ENCODE results near the gene ZNRF2.
A peak's percentile ranks its signal among the peaks of the same experiment; 100 is the strongest.

ZNRF2 gene

GRCh38 chr7:30284298-30285066 is at the start of gene ZNRF2:
Gene ZNRF2 (plus strand): TSS chr7:30284597. CDS start chr7:30285358, 761 bp downstream.
- peak within 1 kb of the TSS; percentile 61 for H2AFZ ChIP-seq (ENCODE audit: low read depth, low read length, severe bottlenecking)
- TF ChIP-seq CTCF (IDR thresholded peaks at IDR 0.05; ENCODE audit: insufficient read depth, low read length, poor library complexity, severe bottlenecking) (peak; percentile 56), EZH2phosphoT487 (conservative IDR thresholded peaks at IDR 0.05; ENCODE audit: low read length) (no peak)

GRCh38 chr7:30237271-30237695 is 47.1 kb upstream of the ZNRF2 start:
- Histone ChIP-seq H3F3A (ENCODE audit: insufficient read depth) (peaks cover 43% of the 10 kb centered on the region), H3K4me2 (ENCODE audit: low read depth, low read length, poor library complexity, severe bottlenecking) (peak overlapping the region; percentile 81), H2AFZ (ENCODE audit: low read depth, low read length, severe bottlenecking) (peak overlapping the region; percentile 29), H3K36me3 (ENCODE audit: low read length) (no peaks in the 10 kb centered on the region), H3K79me2 (ENCODE audit: insufficient read depth, low read length) (no peaks in the 10 kb centered on the region), H3K4me3 (ENCODE audit: insufficient read depth, low read length, poor library complexity, severe bottlenecking) (peak overlapping the region; percentile 7), H3K9ac (ENCODE audit: low read length) (peak overlapping the region; percentile 58), H4K20me1 (ENCODE audit: low read depth, low read length) (no peaks in the 10 kb centered on the region), H3K27me3 (ENCODE audit: low read length) (no peaks in the 10 kb centered on the region), H3K9me3 (ENCODE audit: insufficient read depth, low read length) (no peaks in the 10 kb centered on the region), H3K9me2 (replicated peaks; ENCODE audit: insufficient read depth, low read length) (no peaks in the 10 kb centered on the region), H3K27ac (ENCODE audit: low read depth, low read length) (peak overlapping the region; percentile 97)
- TF ChIP-seq EZH2phosphoT487 (conservative IDR thresholded peaks at IDR 0.05; ENCODE audit: low read length), result no peak
- no peak for TF ChIP-seq CTCF (IDR thresholded peaks at IDR 0.05; ENCODE audit: insufficient read depth, low read length, poor library complexity, severe bottlenecking)

More at GRCh38 chr7:30284298-30285066, at the start of gene ZNRF2:
- peaks cover 37% of the 10 kb centered on the region for H3K79me2 ChIP-seq (ENCODE audit: insufficient read depth, low read length)
- peak within 1 kb of the TSS; percentile 74 for H3K4me2 ChIP-seq (ENCODE audit: low read depth, low read length, poor library complexity, severe bottlenecking)
- peaks cover 9% of the 10 kb centered on the region for H3K36me3 ChIP-seq (ENCODE audit: low read length)
- H3K4me3 ChIP-seq (ENCODE audit: insufficient read depth, low read length, poor library complexity, severe bottlenecking), result peak within 1 kb of the TSS; percentile 74
- no peaks in the 10 kb centered on the region for H3K9me3 ChIP-seq (ENCODE audit: insufficient read depth, low read length)
- H3K9me2 ChIP-seq (replicated peaks; ENCODE audit: insufficient read depth, low read length), result no peaks in the 10 kb centered on the region
- H3K27me3 ChIP-seq (ENCODE audit: low read length), result no peaks in the 10 kb centered on the region
- H3K27ac ChIP-seq (ENCODE audit: low read depth, low read length), result peak within 1 kb of the TSS; percentile 86
- peaks cover 33% of the 10 kb centered on the region for H3F3A ChIP-seq (ENCODE audit: insufficient read depth)
- peaks cover 29% of the 10 kb centered on the region for H4K20me1 ChIP-seq (ENCODE audit: low read depth, low read length)
- peak within 1 kb of the TSS; percentile 78 for H3K9ac ChIP-seq (ENCODE audit: low read length)

- Histone ChIP-seq H3K27me3 (ENCODE audit: low read length) (no peaks in the 10 kb centered on the region), H3K9ac (ENCODE audit: low read length) (peak overlapping the region; percentile 58), H3K79me2 (ENCODE audit: insufficient read depth, low read length) (no peaks in the 10 kb centered on the region), H3K4me3 (ENCODE audit: insufficient read depth, low read length, poor library complexity, severe bottlenecking) (peak overlapping the region; percentile 38), H3K27ac (ENCODE audit: low read depth, low read length) (peak overlapping the region; percentile 97), H3K9me2 (replicated peaks; ENCODE audit: insufficient read depth, low read length) (no peaks in the 10 kb centered on the region), H4K20me1 (ENCODE audit: low read depth, low read length) (no peaks in the 10 kb centered on the region), H3K9me3 (ENCODE audit: insufficient read depth, low read length) (no peaks in the 10 kb centered on the region), H2AFZ (ENCODE audit: low read depth, low read length, severe bottlenecking) (no peak overlapping the region), H3F3A (ENCODE audit: insufficient read depth) (peaks cover 43% of the 10 kb centered on the region), H3K4me2 (ENCODE audit: low read depth, low read length, poor library complexity, severe bottlenecking) (peak overlapping the region; percentile 81), H3K36me3 (ENCODE audit: low read length) (no peaks in the 10 kb centered on the region)
- no peak for TF ChIP-seq CTCF (IDR thresholded peaks at IDR 0.05; ENCODE audit: insufficient read depth, low read length, poor library complexity, severe bottlenecking)
- no peak for TF ChIP-seq EZH2phosphoT487 (conservative IDR thresholded peaks at IDR 0.05; ENCODE audit: low read length)
These were observed 45.5 kb upstream of the ZNRF2 start for GRCh38 chr7:30238721-30239441.

All from SU-DHL-6 (cell line).